Tibial nerve (tissue), 3 donors: ENCODE measurements around the gene DNAAF6.

ENCODE experiments used
- POLR2A ChIP-seq, 2 donors: fragments of 450-650 bp; IDR thresholded peaks; one replicate each; pipeline ENCODE4 v1.6.1; 2017; ENCODE audit warnings: antibody characterized with exemption in 2 of 2, mild to moderate bottlenecking in 2 of 2, moderate library complexity in 2 of 2
- TF ChIP-seq, protein P1 (sequence below), 5 experiments: fragments of 200-600 bp in 3 of 5; fragments of 450-650 bp in 2 of 5; sonication (generic) in 3 of 5; IDR thresholded peaks; one replicate each; pipeline ENCODE4 v1.5.1; 2016 to 2019; ENCODE audit warnings: antibody characterized with exemption in 5 of 5, mild to moderate bottlenecking in 3 of 5, moderate library complexity in 2 of 5

DNA sequence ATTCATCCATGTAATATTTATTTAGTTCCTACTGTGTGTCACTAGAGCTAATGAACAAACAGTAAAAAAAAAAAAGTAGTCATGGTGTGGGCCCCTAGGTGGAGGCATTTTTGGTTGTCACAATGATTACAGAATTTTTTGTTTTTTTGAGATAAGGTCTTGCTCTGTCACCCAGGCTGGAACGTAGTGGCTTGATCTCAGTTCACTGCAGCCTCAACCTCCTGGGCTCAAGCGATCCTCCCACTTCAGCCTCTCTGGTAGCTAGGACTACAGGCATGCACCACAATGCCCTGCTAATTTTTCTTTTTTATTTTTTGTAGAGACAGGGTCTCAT, 22.0 kb downstream of the DNAAF6 start:
- TF ChIP-seq, protein P1, sequence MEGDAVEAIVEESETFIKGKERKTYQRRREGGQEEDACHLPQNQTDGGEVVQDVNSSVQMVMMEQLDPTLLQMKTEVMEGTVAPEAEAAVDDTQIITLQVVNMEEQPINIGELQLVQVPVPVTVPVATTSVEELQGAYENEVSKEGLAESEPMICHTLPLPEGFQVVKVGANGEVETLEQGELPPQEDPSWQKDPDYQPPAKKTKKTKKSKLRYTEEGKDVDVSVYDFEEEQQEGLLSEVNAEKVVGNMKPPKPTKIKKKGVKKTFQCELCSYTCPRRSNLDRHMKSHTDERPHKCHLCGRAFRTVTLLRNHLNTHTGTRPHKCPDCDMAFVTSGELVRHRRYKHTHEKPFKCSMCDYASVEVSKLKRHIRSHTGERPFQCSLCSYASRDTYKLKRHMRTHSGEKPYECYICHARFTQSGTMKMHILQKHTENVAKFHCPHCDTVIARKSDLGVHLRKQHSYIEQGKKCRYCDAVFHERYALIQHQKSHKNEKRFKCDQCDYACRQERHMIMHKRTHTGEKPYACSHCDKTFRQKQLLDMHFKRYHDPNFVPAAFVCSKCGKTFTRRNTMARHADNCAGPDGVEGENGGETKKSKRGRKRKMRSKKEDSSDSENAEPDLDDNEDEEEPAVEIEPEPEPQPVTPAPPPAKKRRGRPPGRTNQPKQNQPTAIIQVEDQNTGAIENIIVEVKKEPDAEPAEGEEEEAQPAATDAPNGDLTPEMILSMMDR (IDR thresholded peaks at IDR 0.05), result no peak
- no peak for TF ChIP-seq POLR2A (IDR thresholded peaks at IDR 0.05)
